AG04449 (cell line): ENCODE measurements around the gene BCAS3.

Source experiments
- CTCF ChIA-PET: fragments of 350-600 bp; formaldehyde crosslinking; extraction: SDS; loops from one replicate; lab custom pipeline; 2021; ENCODE audit warnings: antibody characterized with exemption; lab: Yijun Ruan, JAX
- POLR2A ChIA-PET: fragments of 400-600, 350-600 bp; formaldehyde crosslinking; extraction: SDS; loops from one replicate; lab custom pipeline; 2020; ENCODE audit warnings: antibody characterized with exemption, inconsistent platforms; lab: Yijun Ruan, JAX
- DNase-seq: peaks from one replicate; pipeline ENCODE4 v3.0.0-alpha.2; 2010; ENCODE audit warnings: low read depth, low spot score
- H3K4me3 ChIP-seq: 2 replicates; pipeline ENCODE4 v1.5.1; 2011; ENCODE audit warnings: low read depth, mild to moderate bottlenecking, control low read depth, low read length
- CTCF ChIP-seq: IDR thresholded peaks from one replicate; pipeline ENCODE4 v1.5.1; 2011; ENCODE audit warnings: mild to moderate bottlenecking, moderate library complexity, low read length, control low read depth, inconsistent platforms; ENCODE audit not compliant: insufficient read depth; ENCODE audit errors: missing control alignments

Gene BCAS3

GRCh38 chr17:61390479-61390791 is 712.8 kb downstream of the BCAS3 start:
- no peak for TF ChIP-seq CTCF
- no peak overlapping the region for H3K4me3 ChIP-seq
- CTCF ChIA-PET = interaction anchor here (0.7 to 7.0 kb wide), 38 partner anchors 9 to 670 kb away, joined by 3 to 54 read pairs (median 5); partner anchors contain the start of gene TBX2
- POLR2A ChIA-PET = no interaction called here
- no peak for DNase-seq

- TF ChIP-seq CTCF = no peak
- no peak for DNase-seq
- no peak overlapping the region for H3K4me3 ChIP-seq
- ChIA-PET CTCF (interaction anchor here (0.6 to 7.0 kb wide), 14 partner anchors 8 to 671 kb away, joined by 3 to 54 read pairs (median 4); no protein-coding TSS in a partner anchor), POLR2A (no interaction called here)
Measured at GRCh38 chr17:61391595-61392291, 714.1 kb downstream of the BCAS3 start.

GRCh38 chr17:61392679-61393078 is 715.0 kb downstream of the BCAS3 start:
- POLR2A ChIA-PET = no interaction called here
- CTCF ChIA-PET = interaction anchor here (1.3 to 7.0 kb wide), 5 partner anchors 9 to 421 kb away, joined by 3 to 54 read pairs (median 8); no protein-coding TSS in a partner anchor
- no peak for TF ChIP-seq CTCF

GRCh38 chr17:61393550-61393903 is 715.9 kb downstream of the BCAS3 start:
- ChIA-PET CTCF (interaction anchor here (0.5 to 7.0 kb wide), 10 partner anchors 8 to 673 kb away, joined by 3 to 54 read pairs (median 4); no protein-coding TSS in a partner anchor), POLR2A (no interaction called here)
- TF ChIP-seq CTCF = peak; percentile 22
- DNase-seq = no peak
- no peak overlapping the region for H3K4me3 ChIP-seq

More at GRCh38 chr17:61392679-61393078, 715.0 kb downstream of the BCAS3 start:
- H3K4me3 ChIP-seq = no peak overlapping the region
- DNase-seq = no peak

- CTCF ChIA-PET = interaction anchor here (0.7 to 7.0 kb wide), 10 partner anchors 9 to 673 kb away, joined by 3 to 54 read pairs (median 4); no protein-coding TSS in a partner anchor
- no peak overlapping the region for H3K4me3 ChIP-seq
- POLR2A ChIA-PET = no interaction called here
- DNase-seq = no peak
- TF ChIP-seq CTCF = no peak
Measured at GRCh38 chr17:61393904-61394629, 716.4 kb downstream of the BCAS3 start.

GRCh38 chr17:61394630-61395408 is 717.2 kb downstream of the BCAS3 start:
- POLR2A ChIA-PET = no interaction called here
- no peak for DNase-seq
- CTCF ChIA-PET = interaction anchor here (0.7 to 7.0 kb wide), 8 partner anchors 7 to 674 kb away, joined by 3 to 54 read pairs (median 6); no protein-coding TSS in a partner anchor
- TF ChIP-seq CTCF = no peak
- no peak overlapping the region for H3K4me3 ChIP-seq
